A549 treated with ZK216348 at 1 μM for 4 hours (cell line): ENCODE measurements around the gene RPS3A. TPM values are rescaled to one million over a fixed set of nuclear protein-coding genes. Genes with fewer than 3 reads are reported as not detected.

Experiments
- total RNA-seq: library from RNA; stranded (reverse); fragments of 200-300 nt; extraction: Qiagen RNA extraction; gene quantifications from 5 replicates; pipeline ENCODE4 v1.2.3, GENCODE V29; 2022; ENCODE audit warnings: low read depth

RPS3A gene
- 1,506 to 2,019 TPM (median 1,641 TPM) in 5 replicates for total RNA-seq

GRCh38 chr4:151099229-151099975, at the start of gene RPS3A:
Gene RPS3A (plus strand): TSS chr4:151099628. CDS start chr4:151099653, 25 bp downstream.

Other genes starting within 250 kb of the RPS3A start
- 6.4 to 7.8 TPM (median 7.4 TPM) in 5 replicates for gene LRBA, start 84.3 kb upstream of the RPS3A start, total RNA-seq
- not detected in 5 replicates for gene PRSS48, start 177.5 kb downstream of the RPS3A start, total RNA-seq
- gene SH3D19, start 226.0 kb downstream of the RPS3A start, total RNA-seq = 19.4 to 25.8 TPM (median 24.6 TPM) in 5 replicates